Ishikawa (cell line): ENCODE measurements around the gene ZBTB11.

Experiments used
- CEBPB ChIP-seq: IDR thresholded peaks from 2 replicates; pipeline ENCODE4 v1.6.1; 2012
- CREB1 ChIP-seq: IDR thresholded peaks from 2 replicates; pipeline ENCODE4 v1.6.1; 2012; ENCODE audit warnings: low read depth
- EGR1 ChIP-seq: IDR thresholded peaks from 2 replicates; pipeline ENCODE4 v1.6.1; 2012
- EP300 ChIP-seq: IDR thresholded peaks from 2 replicates; pipeline ENCODE4 v1.6.1; 2012; ENCODE audit warnings: borderline replicate concordance
- FOXM1 ChIP-seq: IDR thresholded peaks from 2 replicates; pipeline ENCODE4 v1.6.1; 2012; ENCODE audit warnings: low read depth, borderline replicate concordance
- NFIC ChIP-seq: IDR thresholded peaks from 2 replicates; pipeline ENCODE4 v1.6.1; 2012
- RAD21 ChIP-seq: IDR thresholded peaks from 2 replicates; pipeline ENCODE4 v1.6.1; 2012; ENCODE audit warnings: low read depth
- TAF1 ChIP-seq: IDR thresholded peaks from 2 replicates; pipeline ENCODE4 v1.6.1; 2012; ENCODE audit warnings: low read depth, mild to moderate bottlenecking
- TCF12 ChIP-seq: IDR thresholded peaks from 2 replicates; pipeline ENCODE4 v1.6.1; 2012; ENCODE audit warnings: low read depth
- TEAD4 ChIP-seq: IDR thresholded peaks from 2 replicates; pipeline ENCODE4 v1.6.1; 2012
- ZBTB7A ChIP-seq: IDR thresholded peaks from 2 replicates; pipeline ENCODE4 v1.6.1; 2012; ENCODE audit warnings: low read depth
- TF ChIP-seq, protein P1 (sequence below): IDR thresholded peaks from 2 replicates; pipeline ENCODE4 v1.6.1; 2012
- TF ChIP-seq, protein P2 (sequence below): IDR thresholded peaks from 2 replicates; pipeline ENCODE4 v1.6.1; 2012
- TF ChIP-seq, protein P3 (sequence below): IDR thresholded peaks from 2 replicates; pipeline ENCODE4 v1.6.1; 2012; ENCODE audit warnings: low read depth, mild to moderate bottlenecking

Gene ZBTB11

DNA sequence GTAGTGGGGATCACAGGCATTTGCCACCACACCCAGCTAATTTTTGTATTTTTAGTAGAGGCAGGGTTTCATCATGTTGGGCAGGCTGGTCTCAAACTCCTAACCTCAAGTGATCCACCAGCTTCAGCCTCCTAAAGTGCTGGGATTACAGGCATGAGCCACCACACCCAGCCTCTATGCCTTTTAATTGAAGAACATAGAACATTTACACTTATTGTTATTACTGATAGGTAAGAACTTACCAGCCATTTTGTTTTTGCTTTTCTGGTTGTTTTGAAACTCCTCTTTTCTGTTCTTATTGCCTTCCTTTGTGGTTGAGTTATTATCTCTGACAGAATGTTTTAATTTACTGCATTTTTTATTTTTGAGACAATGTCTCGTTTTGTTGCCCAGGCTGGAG, 73.7 kb downstream of the ZBTB11 start:
- TF ChIP-seq NFIC, result no peak
- TF ChIP-seq RAD21, result no peak
- TF ChIP-seq CEBPB, result no peak
- TF ChIP-seq ZBTB7A, result no peak
- TF ChIP-seq, protein P1, sequence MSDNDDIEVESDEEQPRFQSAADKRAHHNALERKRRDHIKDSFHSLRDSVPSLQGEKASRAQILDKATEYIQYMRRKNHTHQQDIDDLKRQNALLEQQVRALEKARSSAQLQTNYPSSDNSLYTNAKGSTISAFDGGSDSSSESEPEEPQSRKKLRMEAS, result no peak
- no peak for TF ChIP-seq EGR1
- TF ChIP-seq TEAD4, result no peak
- no peak for TF ChIP-seq EP300
- no peak for TF ChIP-seq CREB1
- TF ChIP-seq TCF12, result no peak
- TF ChIP-seq, protein P2, sequence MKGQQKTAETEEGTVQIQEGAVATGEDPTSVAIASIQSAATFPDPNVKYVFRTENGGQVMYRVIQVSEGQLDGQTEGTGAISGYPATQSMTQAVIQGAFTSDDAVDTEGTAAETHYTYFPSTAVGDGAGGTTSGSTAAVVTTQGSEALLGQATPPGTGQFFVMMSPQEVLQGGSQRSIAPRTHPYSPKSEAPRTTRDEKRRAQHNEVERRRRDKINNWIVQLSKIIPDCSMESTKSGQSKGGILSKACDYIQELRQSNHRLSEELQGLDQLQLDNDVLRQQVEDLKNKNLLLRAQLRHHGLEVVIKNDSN, result no peak
- no peak for TF ChIP-seq FOXM1
- TF ChIP-seq TAF1, result no peak

DNA sequence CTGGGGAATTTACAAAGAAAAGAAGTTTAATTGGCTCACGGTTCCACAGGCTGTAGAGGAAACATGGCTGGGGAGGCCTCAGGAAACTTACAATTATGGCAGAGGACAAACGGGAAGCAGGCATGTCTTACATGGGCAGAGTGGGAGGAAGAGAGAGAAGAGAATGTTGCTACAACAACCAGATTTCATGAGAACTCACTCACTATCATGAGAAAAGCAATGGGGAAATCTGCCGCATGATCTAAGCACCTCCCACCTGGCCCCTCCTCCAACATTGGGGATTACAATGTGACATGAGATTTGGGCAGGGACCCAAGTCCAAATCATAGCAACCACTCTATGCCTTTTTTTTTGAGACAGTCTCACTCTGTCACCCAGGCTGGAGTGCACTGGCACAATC, 74.2 kb downstream of the ZBTB11 start:
- TF ChIP-seq TEAD4 (no peak), CEBPB (no peak), EP300 (no peak), TAF1 (no peak)
- TF ChIP-seq, protein P3, sequence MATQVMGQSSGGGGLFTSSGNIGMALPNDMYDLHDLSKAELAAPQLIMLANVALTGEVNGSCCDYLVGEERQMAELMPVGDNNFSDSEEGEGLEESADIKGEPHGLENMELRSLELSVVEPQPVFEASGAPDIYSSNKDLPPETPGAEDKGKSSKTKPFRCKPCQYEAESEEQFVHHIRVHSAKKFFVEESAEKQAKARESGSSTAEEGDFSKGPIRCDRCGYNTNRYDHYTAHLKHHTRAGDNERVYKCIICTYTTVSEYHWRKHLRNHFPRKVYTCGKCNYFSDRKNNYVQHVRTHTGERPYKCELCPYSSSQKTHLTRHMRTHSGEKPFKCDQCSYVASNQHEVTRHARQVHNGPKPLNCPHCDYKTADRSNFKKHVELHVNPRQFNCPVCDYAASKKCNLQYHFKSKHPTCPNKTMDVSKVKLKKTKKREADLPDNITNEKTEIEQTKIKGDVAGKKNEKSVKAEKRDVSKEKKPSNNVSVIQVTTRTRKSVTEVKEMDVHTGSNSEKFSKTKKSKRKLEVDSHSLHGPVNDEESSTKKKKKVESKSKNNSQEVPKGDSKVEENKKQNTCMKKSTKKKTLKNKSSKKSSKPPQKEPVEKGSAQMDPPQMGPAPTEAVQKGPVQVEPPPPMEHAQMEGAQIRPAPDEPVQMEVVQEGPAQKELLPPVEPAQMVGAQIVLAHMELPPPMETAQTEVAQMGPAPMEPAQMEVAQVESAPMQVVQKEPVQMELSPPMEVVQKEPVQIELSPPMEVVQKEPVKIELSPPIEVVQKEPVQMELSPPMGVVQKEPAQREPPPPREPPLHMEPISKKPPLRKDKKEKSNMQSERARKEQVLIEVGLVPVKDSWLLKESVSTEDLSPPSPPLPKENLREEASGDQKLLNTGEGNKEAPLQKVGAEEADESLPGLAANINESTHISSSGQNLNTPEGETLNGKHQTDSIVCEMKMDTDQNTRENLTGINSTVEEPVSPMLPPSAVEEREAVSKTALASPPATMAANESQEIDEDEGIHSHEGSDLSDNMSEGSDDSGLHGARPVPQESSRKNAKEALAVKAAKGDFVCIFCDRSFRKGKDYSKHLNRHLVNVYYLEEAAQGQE, result no peak
